Gastrocnemius medialis (tissue), 4 donors: ENCODE results near the gene SLC25A25. TPM values are rescaled to one million over a fixed set of nuclear protein-coding genes. Genes with fewer than 3 reads are reported as not detected.
"Not testable (repeated sequence)": the region's sequence is repeated elsewhere in the genome, so short reads cannot be mapped to it uniquely, and the experiment has no call there.

Source experiments
- ATAC-seq, 2 donors: fragments of 150-250 bp; one replicate each; pipeline ENCODE4 v1.9.1; 2016
- DNase-seq, 2 donors: peaks; one replicate each; pipeline ENCODE4 v3.0.0-alpha.2; 2019
- H3K27ac ChIP-seq, 4 donors: fragments of 200-600 bp; sonication (generic); 1 replicate in 1 of 4; 2 replicates in 3 of 4; pipeline ENCODE4 v1.5.1; 2016 to 2018; ENCODE audit warnings: mild to moderate bottlenecking in 2 of 4, moderate library complexity in 1 of 4
- H3K27me3 ChIP-seq, 3 donors: fragments of 200-600 bp; sonication (generic) in 2 of 3; 1 replicate in 1 of 3; 2 replicates in 2 of 3; pipeline versions ENCODE4 v1.5.1 to v1.6.0; 2016 to 2019; ENCODE audit warnings: mild to moderate bottlenecking in 1 of 3, moderate library complexity in 1 of 3
- H3K36me3 ChIP-seq, 2 donors: fragments of 200-600 bp; sonication (generic) in 1 of 2; one replicate each; pipeline ENCODE4 v1.5.1; 2017 to 2018
- H3K4me1 ChIP-seq, 2 donors: fragments of 200-600 bp; sonication (generic) in 1 of 2; one replicate each; pipeline ENCODE4 v1.5.1; 2016 to 2017; ENCODE audit warnings: mild to moderate bottlenecking in 2 of 2
- H3K4me3 ChIP-seq, 4 donors: fragments of 200-600 bp; sonication (generic) in 3 of 4; 1 replicate in 1 of 4; 2 replicates in 3 of 4; pipeline ENCODE4 v1.5.1; 2016 to 2019; ENCODE audit warnings: mild to moderate bottlenecking in 2 of 4
- H3K9me3 ChIP-seq, 3 donors: fragments of 200-600 bp; sonication (generic) in 2 of 3; 1 replicate in 1 of 3; 2 replicates in 2 of 3; pipeline ENCODE4 v1.5.1; 2016 to 2019
- CTCF ChIP-seq, 5 experiments: fragments of 450-650 bp in 3 of 5; fragments of 200-600 bp in 2 of 5; sonication (generic) in 2 of 5; IDR thresholded peaks in 4 of 5; conservative IDR thresholded peaks in 1 of 5; 1 replicate in 4 of 5; 2 replicates in 1 of 5; pipeline ENCODE4 v1.5.1; 2016 to 2019; ENCODE audit warnings: antibody characterized with exemption in 5 of 5, mild to moderate bottlenecking in 3 of 5, moderate library complexity in 3 of 5
- POLR2A ChIP-seq, 2 donors: fragments of 450-650 bp; IDR thresholded peaks; one replicate each; pipeline ENCODE4 v1.6.1; 2017; ENCODE audit warnings: antibody characterized with exemption in 2 of 2, mild to moderate bottlenecking in 2 of 2, moderate library complexity in 2 of 2
- in situ Hi-C, 4 donors: fragments of 200-750 bp; cut with MboI; loops; one replicate each; pipeline versions ENCODE4 v1.15.0 to v1.8.0; 2017; ENCODE audit warnings: low sequenced_read_pairs in 4 of 4
- intact Hi-C: fragments of 100-400 bp; cut with DNase I; formaldehyde crosslinking; loops from one replicate; pipeline ENCODE4 v1.15.1; 2023; ENCODE audit warnings: low total_unique reads
- total RNA-seq, 4 donors: library from RNA; depleted of rRNA; stranded (reverse); fragments of >200 nt; gene quantifications; one replicate each; pipeline versions ENCODE4 v1.1.0 to v1.2.3, GENCODE V29; 2016

The SLC25A25 gene
- total RNA-seq, 4 donors from 2014 or later, result 26.9 to 98.7 (median 46.0) TPM

- Histone ChIP-seq H3K27ac (peak overlapping the region; percentile 91 to 99 (median 98)), H3K27me3 (no peaks in the 10 kb centered on the region), H3K36me3 (peaks cover 0 to 27% of the 10 kb centered on the region in 2 donors), H3K9me3 (no peaks in the 10 kb centered on the region), H3K4me3 (no peak overlapping the region), H3K4me1 (peaks cover 76 to 89% of the 10 kb centered on the region in 2 donors)
- peak; percentile 83 to 96 for DNase-seq
- TF ChIP-seq CTCF (IDR thresholded peaks at IDR 0.05 in 4 of 5, conservative IDR thresholded peaks at IDR 0.05 in 1 of 5) (no peak), POLR2A (IDR thresholded peaks at IDR 0.05) (no peak)
- ATAC-seq, result peak; percentile 28 to 46
- intact Hi-C loops, result no loop called here
- in situ Hi-C loops, result loop anchor here in 3 of 4 donors (10.0 to 25.0 kb wide), 2 partner anchors 145 to 153 kb away; no protein-coding TSS in a partner anchor
Measured at GRCh38 chr9:128107468-128108268, 39.6 kb downstream of the SLC25A25 start.

GRCh38 chr9:128108269-128109049, 40.4 kb downstream of the SLC25A25 start:
- H3K4me1 ChIP-seq, result peaks cover 70 to 84% of the 10 kb centered on the region in 2 donors
- peak overlapping the region in 1 of 4 donors; percentile 14 for H3K4me3 ChIP-seq
- H3K9me3 ChIP-seq, result no peaks in the 10 kb centered on the region
- H3K36me3 ChIP-seq, result peaks cover 0 to 29% of the 10 kb centered on the region in 2 donors
- no peak for TF ChIP-seq POLR2A (IDR thresholded peaks at IDR 0.05)
- TF ChIP-seq CTCF (IDR thresholded peaks at IDR 0.05 in 4 of 5, conservative IDR thresholded peaks at IDR 0.05 in 1 of 5), result no peak
- in situ Hi-C loops, result loop anchor here in 3 of 4 donors (10.0 to 25.0 kb wide), 2 partner anchors 146 to 154 kb away; no protein-coding TSS in a partner anchor
- H3K27me3 ChIP-seq, result no peaks in the 10 kb centered on the region
- intact Hi-C loops, result no loop called here
- peak in 1 of 2 donors; percentile 26 for DNase-seq
- H3K27ac ChIP-seq, result peak overlapping the region; percentile 91 to 99 (median 98)
- no peak for ATAC-seq

- H3K4me1 ChIP-seq, result peaks cover 63 to 77% of the 10 kb centered on the region in 2 donors
- peak overlapping the region in 1 of 4 donors; percentile 14 for H3K4me3 ChIP-seq
- H3K9me3 ChIP-seq, result no peaks in the 10 kb centered on the region
- peaks cover 0 to 32% of the 10 kb centered on the region in 2 donors for H3K36me3 ChIP-seq
- DNase-seq (peak in 1 of 2 donors; percentile 90), ATAC-seq (peak; percentile 51 to 57)
- TF ChIP-seq CTCF (IDR thresholded peaks at IDR 0.05 in 4 of 5, conservative IDR thresholded peaks at IDR 0.05 in 1 of 5), result no peak
- TF ChIP-seq POLR2A (IDR thresholded peaks at IDR 0.05), result peak in 1 of 2 donors; percentile 33
- H3K27ac ChIP-seq, result peak overlapping the region; percentile 91 to 99 (median 98)
- no peaks in the 10 kb centered on the region for H3K27me3 ChIP-seq
- intact Hi-C loops (no loop called here), in situ Hi-C loops (loop anchor here in 3 of 4 donors (10.0 to 25.0 kb wide), 2 partner anchors 147 to 154 kb away; no protein-coding TSS in a partner anchor)
Measured at GRCh38 chr9:128109050-128109709, 41.1 kb downstream of the SLC25A25 start.

GRCh38 chr9:128111726-128112125, 43.7 kb downstream of the SLC25A25 start:
- H3K4me1 ChIP-seq, result peaks cover 40 to 51% of the 10 kb centered on the region in 2 donors
- peak in 1 of 2 donors; percentile 74 for DNase-seq
- H3K9me3 ChIP-seq, ATAC-seq, H3K27me3 ChIP-seq, H3K4me3 ChIP-seq: not testable (repeated sequence)
- intact Hi-C loops (loop anchor here (2.0 kb wide), 1 partner anchor 17 kb away; no protein-coding TSS in a partner anchor), in situ Hi-C loops (loop anchor here in 3 of 4 donors (10.0 to 25.0 kb wide), 2 partner anchors 149 to 157 kb away; no protein-coding TSS in a partner anchor)
- peak overlapping the region; percentile 91 to 99 (median 98) for H3K27ac ChIP-seq
- H3K36me3 ChIP-seq, result peaks cover 0 to 17% of the 10 kb centered on the region in 2 donors
